NCI-H2171 (cell line): ENCODE measurements around the gene EFCAB5.
"Not testable (repeated sequence)": the region's sequence is repeated elsewhere in the genome, so short reads cannot be mapped to it uniquely, and the experiment has no call there.

Source experiments
- DNase-seq: peaks from one replicate; lab custom pipeline; 2025; lab: John Stamatoyannopoulos, UW

Gene EFCAB5

DNA sequence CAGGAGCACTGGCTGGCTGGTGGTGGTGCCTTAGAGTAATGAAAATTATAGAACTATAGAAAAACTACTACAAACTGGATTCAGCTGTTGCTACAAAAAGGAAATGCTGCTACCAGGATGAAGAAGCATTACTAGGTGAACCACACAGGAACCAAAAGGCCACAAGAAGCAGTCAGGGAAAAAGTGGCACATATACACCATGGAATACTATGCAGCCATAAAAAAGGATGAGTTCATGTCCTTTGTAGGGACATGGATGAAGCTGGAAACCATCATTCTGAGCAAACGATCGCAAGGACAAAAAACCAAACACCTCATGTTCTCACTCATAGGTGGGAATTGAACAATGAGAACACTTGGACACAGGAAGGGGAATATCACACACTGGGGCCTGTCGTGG lies 5.5 kb upstream of the EFCAB5 start:
- DNase-seq = not testable (repeated sequence)

DNA sequence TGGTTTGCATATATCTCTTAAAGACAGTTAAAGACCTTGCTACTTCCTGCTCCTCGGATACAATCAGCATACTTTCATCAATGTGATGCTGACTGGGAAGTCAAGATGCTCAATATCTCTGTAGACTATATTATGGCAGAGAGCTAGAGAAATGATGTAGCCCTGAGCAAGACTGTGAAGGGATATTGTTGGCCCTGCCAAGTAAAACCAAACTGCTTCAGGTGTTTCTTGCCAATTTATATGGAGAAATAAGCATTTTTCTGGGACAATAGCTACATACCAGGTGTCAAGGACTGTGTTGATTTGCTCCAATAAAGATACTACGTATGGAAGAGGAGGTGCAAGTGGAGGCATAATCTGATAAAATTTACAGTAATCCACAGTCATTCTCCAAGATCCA lies 4.7 kb upstream of the EFCAB5 start:
- no peak for DNase-seq

GRCh38 chr17:29945281-29945680 lies 3.8 kb downstream of the EFCAB5 start:
- no peak for DNase-seq

GRCh38 chr17:29948448-29949215 lies 7.2 kb downstream of the EFCAB5 start:
- no peak for DNase-seq

DNA sequence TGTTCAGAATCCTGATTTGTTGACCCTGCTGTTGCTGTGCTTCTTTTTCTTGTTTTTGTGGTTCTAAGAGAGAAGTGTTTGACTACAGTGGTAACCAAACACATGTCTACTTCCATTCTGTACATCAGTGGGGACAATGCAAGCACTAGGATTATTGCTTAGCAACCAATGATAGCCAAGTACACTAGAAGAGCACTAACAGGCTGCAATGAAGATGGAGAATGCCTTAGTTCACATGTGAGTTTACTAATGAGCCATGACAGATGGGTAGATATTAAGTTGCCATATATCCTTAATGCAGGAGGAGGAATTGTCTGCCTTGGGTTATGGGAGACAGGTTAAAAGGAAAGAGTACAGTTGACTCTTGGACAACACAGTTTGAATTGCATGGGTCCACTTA lies 8.3 kb downstream of the EFCAB5 start:
- peak; percentile 23 for DNase-seq

- no peak for DNase-seq
Measured at GRCh38 chr17:29954405-29954804, 13.0 kb downstream of the EFCAB5 start.

DNA sequence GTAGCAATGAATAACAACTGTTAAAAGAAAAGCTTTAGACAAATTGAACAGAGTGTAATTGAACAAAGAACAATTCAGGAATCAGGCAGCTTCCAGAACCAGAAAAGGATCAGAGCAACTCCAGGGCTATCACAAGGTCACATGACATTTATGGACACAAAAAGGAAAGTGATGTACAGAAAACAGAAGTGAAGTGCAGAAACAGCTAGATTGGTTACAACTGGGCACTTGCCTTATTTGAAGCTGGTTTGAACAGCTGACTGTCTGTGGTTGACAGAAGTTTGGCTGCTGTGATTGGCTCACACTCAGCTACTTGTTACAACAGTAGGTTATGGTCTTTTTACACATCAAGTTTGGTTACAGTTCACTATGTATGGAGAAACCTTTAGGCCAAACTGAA lies 14.8 kb downstream of the EFCAB5 start:
- no peak for DNase-seq

GRCh38 chr17:29957488-29957887 lies 16.1 kb downstream of the EFCAB5 start:
- DNase-seq = not testable (repeated sequence)

DNA sequence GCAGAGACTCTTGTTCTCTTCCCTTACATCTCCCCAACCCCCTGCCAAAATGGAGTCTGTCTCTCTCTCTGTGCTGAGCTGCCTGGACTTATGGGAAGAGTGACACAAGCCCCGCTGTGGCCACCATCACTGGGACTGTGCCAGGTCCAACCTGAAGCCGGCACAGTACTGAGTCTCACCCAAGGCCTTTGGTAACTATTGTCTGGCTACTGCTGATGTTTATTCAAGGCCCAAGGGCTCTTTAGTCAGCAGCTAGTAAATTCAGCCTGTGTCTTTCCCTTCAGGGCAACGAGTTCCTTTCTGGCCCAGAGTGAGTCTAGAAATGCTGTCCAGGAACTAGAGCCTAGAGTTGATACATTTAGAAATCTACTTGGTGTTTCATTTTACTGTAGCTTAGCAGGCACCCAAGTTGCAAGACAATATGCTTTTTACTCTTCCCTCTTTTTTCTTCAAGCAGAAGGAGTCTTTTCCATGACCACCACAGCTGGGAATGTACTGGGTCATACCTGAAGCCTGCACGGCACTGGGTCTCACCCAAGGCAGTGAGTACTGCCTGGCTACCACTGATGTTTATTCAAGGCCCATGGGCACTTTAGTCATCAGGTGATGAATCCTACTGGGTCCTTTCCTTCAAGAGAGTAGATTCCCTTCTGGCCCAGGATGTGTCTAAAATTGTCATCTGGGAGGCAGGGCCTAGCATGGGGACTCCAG lies 17.7 kb downstream of the EFCAB5 start:
- no peak for DNase-seq

DNA sequence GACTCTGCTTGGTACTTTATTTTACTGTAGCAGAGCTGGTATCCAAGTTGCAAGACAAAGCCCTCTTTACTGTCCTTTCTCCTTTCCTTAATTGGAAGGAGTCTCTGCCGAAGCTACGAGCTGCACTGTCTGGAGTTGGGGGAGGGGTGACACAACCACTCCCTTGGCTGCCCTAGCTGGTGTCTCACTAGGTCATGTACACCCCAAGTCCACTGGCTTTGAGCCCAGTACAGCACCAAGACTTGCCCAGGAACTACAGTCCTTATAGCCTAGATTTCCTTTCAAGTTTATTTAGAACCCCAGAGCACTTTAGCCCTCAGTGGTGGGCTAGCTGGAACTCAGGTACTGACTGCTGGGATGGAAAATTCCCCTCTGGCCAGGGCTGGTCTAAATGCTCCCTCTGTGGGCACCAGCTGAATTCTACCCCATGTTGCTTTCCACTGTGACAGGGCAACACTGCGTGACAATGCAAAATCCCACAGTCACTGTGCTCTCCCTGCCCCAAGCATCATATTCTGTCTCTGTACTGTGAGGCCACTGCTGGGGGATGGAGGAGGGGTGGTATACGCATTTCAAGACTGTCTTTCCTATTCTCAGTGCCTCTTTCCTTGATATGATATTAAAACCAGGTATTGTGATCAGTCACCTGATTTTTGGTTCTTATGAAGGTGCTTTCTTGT lies 18.4 kb downstream of the EFCAB5 start:
- DNase-seq = no peak

DNA sequence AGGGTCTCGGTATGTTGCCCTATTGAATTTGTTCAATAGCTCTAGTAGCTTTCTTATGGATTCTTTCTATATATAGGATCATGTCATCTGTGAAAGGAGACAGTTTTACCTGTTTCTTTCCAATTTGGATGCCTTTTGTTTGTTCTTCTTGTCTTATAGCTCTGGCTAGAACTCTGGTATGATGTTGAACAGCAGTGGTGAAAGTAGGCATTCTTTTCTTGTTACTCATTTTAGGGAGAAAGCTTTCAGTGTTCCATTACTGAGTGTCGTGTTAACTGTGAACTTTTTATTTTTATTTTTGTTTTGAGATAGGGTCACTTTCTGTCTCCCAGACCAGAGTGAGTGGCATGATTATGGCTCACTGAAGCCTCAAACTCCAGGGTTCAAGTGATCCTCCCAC lies 21.2 kb downstream of the EFCAB5 start:
- DNase-seq = no peak

- no peak for DNase-seq
Measured at GRCh38 chr17:29968271-29968670, 26.8 kb downstream of the EFCAB5 start.

DNA sequence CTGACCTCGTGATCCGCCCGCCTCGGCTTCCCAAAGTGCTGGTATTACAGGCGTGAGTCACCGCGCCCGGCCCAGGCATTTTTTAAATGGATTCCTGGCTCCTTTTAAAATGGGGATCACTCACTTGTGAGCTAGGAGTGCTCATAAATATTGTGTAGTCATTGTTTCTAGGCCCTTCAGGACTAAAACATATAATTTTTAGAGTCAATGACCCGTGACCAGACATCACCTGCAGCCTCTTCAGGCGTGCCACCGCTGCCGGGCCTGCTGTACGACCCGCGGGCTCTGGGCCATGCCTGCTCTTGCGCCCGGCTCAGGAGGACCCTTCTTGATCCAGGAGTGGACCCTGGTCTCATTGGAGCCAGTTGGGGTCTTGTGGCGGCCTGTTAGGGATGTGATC lies 30.8 kb downstream of the EFCAB5 start:
- no peak for DNase-seq

GRCh38 chr17:29973005-29973404 lies 31.6 kb downstream of the EFCAB5 start:
- DNase-seq = no peak

DNA sequence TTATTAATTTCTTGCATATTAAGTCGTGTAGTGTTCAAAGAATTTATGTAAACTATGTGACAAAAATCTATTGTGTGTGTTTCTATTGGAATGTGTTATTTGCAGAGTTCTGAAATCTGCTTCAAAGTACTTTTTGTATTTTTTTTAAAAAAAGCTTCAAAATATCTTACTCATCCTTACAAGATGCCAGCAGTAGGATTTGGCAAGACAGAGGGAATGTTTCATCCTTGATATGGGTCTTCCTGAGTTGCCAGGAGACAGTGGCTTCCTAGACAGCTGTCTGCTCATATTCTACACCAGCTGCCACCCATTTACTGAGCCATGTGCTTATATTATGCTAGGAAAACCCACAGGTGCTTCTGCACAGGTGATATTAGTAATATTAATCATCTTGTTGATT lies 36.4 kb downstream of the EFCAB5 start:
- DNase-seq = peak; percentile 55

- no peak for DNase-seq
Measured at GRCh38 chr17:29980261-29980660, 38.8 kb downstream of the EFCAB5 start.

DNA sequence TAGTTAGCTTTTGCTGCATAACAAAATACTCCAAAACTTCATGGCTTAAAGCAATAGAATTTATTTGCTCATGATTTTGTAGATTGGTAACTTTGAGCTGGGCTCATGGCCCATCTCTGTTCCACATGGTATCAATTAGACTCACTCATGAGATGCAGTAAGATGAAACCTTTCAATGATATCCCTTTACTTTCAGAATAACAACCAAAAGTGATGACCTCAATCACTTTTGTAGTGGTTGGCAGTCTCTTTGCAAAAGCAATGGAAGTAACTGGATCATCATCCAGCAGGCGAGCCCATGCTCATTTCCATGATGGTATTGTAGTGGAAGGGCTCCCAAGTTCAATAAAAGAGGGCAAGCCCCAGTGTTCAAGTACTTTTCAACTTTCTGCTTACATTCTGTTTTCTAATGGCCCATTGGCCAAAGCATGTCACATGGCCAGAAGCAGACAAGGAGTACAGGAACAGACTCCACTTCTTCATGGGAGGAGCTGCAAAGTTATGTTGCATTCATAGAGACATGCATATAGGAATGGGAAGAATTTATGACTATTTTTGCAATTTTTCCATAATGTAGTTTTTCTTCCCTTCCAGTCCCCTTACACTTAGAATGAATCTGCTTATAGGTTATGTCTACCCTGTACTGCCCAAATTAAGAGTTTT lies 41.7 kb downstream of the EFCAB5 start:
- DNase-seq = no peak

- no peak for DNase-seq
Measured at GRCh38 chr17:29996458-29996857, 55.0 kb downstream of the EFCAB5 start.

DNA sequence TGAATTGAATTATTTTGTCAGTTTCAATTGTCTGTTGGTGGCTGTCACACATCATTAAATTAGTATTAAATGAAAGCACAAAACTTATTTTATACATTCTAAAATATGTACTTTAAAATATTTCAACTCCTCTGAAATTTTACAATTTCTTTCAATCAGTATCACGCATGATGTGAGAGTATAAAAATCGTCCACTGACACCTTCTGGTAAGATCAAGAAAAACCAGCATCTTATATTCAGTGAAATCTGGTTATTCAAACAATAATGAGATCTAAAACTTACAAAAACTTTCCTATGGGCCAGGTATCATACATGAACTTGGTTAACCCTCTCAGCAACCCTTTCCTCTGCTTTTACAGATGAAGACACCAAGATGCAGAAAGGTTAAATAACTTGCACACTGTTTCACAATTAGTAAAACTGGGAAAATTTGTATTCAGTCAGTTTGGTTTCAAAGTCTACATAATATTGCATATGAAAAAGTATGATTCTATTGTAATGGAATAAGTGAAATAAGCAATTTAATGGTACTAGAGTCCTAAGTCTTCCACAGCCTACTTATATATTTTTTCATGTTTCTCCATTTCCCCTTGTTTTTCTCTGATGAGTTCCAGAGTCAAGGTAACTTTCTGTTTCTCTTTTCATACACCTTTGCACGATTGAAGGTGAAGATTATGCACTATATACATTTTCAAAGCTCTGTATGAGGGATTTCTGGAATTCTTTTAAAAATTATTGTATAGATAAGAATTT lies 58.7 kb downstream of the EFCAB5 start:
- no peak for DNase-seq

- no peak for DNase-seq
Measured at GRCh38 chr17:30000755-30001257, 59.4 kb downstream of the EFCAB5 start.

GRCh38 chr17:30002088-30002487 lies 60.7 kb downstream of the EFCAB5 start:
- DNase-seq = no peak
